ENCODE data around the gene RPS6KC1. TPM values are rescaled to one million over a fixed set of nuclear protein-coding genes. Genes with fewer than 3 reads are reported as not detected.
"Not testable (repeated sequence)": the region's sequence is repeated elsewhere in the genome, so short reads cannot be mapped to it uniquely, and the experiment has no call there.

Gene RPS6KC1
- total RNA-seq, 5 donors from 2014 or later (not counting 1 experiment from before 2014, with no cell fraction given) = 11.0 to 12.8 (median 11.7) TPM

DNA sequence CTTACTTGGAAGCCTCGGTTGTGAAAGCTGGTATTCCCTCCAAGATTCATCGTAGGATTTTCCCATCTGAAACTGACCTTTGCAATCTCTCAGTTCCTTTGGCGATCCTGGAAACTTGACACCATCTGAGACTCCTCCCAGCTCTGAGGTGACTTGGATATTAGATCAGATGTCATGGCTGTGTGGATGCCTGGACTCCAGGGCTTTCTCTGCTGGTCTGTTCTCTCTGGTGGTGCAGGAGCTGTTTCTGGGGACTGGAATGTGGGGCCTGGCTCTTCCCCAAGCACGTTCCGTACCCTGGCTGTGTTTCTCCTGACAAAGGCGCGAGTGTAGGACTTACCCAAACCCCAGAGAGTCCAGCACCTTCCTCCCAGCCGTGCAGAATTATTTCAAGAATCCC, 252.2 kb downstream of the RPS6KC1 start:
- Histone ChIP-seq H3K9me3 (no peaks in the 10 kb centered on the region), H3K27me3 (replicated peaks in 1 of 2; ENCODE audit: control insufficient read depth in 2 of 2, extremely low read depth in 1 of 2, insufficient read depth in 2 of 2, low read length in 1 of 2) (no peaks in the 10 kb centered on the region), H3K4me3 (ENCODE audit: control insufficient read depth in 1 of 2, extremely low read depth in 1 of 2, low read length in 1 of 2) (no peak overlapping the region), H3K4me1 (ENCODE audit: control insufficient read depth in 1 of 2, extremely low read depth in 1 of 2, insufficient read depth in 2 of 2, low read length in 2 of 2) (no peaks in the 10 kb centered on the region), H3K27ac (ENCODE audit: low read length) (no peak overlapping the region), H3K36me3 (ENCODE audit: control insufficient read depth in 2 of 2, extremely low read depth in 1 of 2, insufficient read depth in 1 of 2, low read length in 1 of 2) (no peaks in the 10 kb centered on the region)
- DNase-seq = no peak
- H3K27ac Mint-ChIP-seq = no peak overlapping the region
- no peak overlapping the region for H3K4me3 Mint-ChIP-seq
- CTCF ChIA-PET = no interaction called here
- POLR2A ChIA-PET = no interaction called here
- peaks cover 0 to 5% (median 3%) of the 10 kb centered on the region in 3 donors for H3K9me3 Mint-ChIP-seq
- H3K27me3 Mint-ChIP-seq = no peaks in the 10 kb centered on the region
- H3K36me3 Mint-ChIP-seq = peaks cover under 1% of the 10 kb centered on the region
- ATAC-seq (replicated peaks in 1 of 4) = no peak
- 60% methylated on average over 1 of the region's 8 CpGs for WGBS (ENCODE audit: insufficient coverage)
- H3K4me1 Mint-ChIP-seq = no peaks in the 10 kb centered on the region

GRCh38 chr1:213315571-213315970, 264.5 kb downstream of the RPS6KC1 start:
- no peaks in the 10 kb centered on the region for H3K9me3 ChIP-seq
- ATAC-seq (replicated peaks in 1 of 4) = no peak
- peaks cover 0 to 10% of the 10 kb centered on the region in 2 experiments for H3K27me3 ChIP-seq (replicated peaks in 1 of 2; ENCODE audit: control insufficient read depth in 2 of 2, extremely low read depth in 1 of 2, insufficient read depth in 2 of 2, low read length in 1 of 2)
- Mint-ChIP-seq H3K9me3 (peaks cover 0 to 3% (median 0%) of the 10 kb centered on the region in 3 donors), H3K27ac (no peak overlapping the region), H3K36me3 (no peaks in the 10 kb centered on the region), H3K27me3 (peaks cover 0 to 3% of the 10 kb centered on the region in 2 donors), H3K4me1 (no peaks in the 10 kb centered on the region), H3K4me3 (no peak overlapping the region)
- no peak for DNase-seq
- no peak overlapping the region for H3K27ac ChIP-seq (ENCODE audit: low read length)
- ChIA-PET POLR2A (no interaction called here), CTCF (interaction anchor here in 1 of 2 donors (0.7 kb wide), 1 partner anchor 16 kb away, joined by 3 read pairs; no protein-coding TSS in a partner anchor)
- no peaks in the 10 kb centered on the region for H3K36me3 ChIP-seq (ENCODE audit: control insufficient read depth in 2 of 2, extremely low read depth in 1 of 2, insufficient read depth in 1 of 2, low read length in 1 of 2)
- H3K4me1 ChIP-seq (ENCODE audit: control insufficient read depth in 1 of 2, extremely low read depth in 1 of 2, insufficient read depth in 2 of 2, low read length in 2 of 2) = no peaks in the 10 kb centered on the region
- no CpG with 5 or more reads among the region's 1 CpG for WGBS (ENCODE audit: insufficient coverage)
- no peak overlapping the region for H3K4me3 ChIP-seq (ENCODE audit: control insufficient read depth in 1 of 2, extremely low read depth in 1 of 2, low read length in 1 of 2)

- ATAC-seq (replicated peaks in 1 of 4); H3K9me3 Mint-ChIP-seq; H3K4me3 Mint-ChIP-seq; CTCF ChIA-PET; H3K27me3 Mint-ChIP-seq; POLR2A ChIA-PET; H3K27ac Mint-ChIP-seq; H3K27me3 ChIP-seq (replicated peaks in 1 of 2; ENCODE audit: control insufficient read depth in 2 of 2, extremely low read depth in 1 of 2, insufficient read depth in 2 of 2, low read length in 1 of 2); H3K27ac ChIP-seq (ENCODE audit: low read length); H3K36me3 Mint-ChIP-seq; H3K9me3 ChIP-seq; H3K4me1 Mint-ChIP-seq; H3K4me3 ChIP-seq (ENCODE audit: control insufficient read depth in 1 of 2, extremely low read depth in 1 of 2, low read length in 1 of 2); H3K4me1 ChIP-seq (ENCODE audit: control insufficient read depth in 1 of 2, extremely low read depth in 1 of 2, insufficient read depth in 2 of 2, low read length in 2 of 2); DNase-seq; H3K36me3 ChIP-seq (ENCODE audit: control insufficient read depth in 2 of 2, extremely low read depth in 1 of 2, insufficient read depth in 1 of 2, low read length in 1 of 2): not testable (repeated sequence)
- no CpG with 5 or more reads among the region's 1 CpG for WGBS (ENCODE audit: insufficient coverage)
Measured at GRCh38 chr1:213318458-213318857, 267.4 kb downstream of the RPS6KC1 start.

DNA sequence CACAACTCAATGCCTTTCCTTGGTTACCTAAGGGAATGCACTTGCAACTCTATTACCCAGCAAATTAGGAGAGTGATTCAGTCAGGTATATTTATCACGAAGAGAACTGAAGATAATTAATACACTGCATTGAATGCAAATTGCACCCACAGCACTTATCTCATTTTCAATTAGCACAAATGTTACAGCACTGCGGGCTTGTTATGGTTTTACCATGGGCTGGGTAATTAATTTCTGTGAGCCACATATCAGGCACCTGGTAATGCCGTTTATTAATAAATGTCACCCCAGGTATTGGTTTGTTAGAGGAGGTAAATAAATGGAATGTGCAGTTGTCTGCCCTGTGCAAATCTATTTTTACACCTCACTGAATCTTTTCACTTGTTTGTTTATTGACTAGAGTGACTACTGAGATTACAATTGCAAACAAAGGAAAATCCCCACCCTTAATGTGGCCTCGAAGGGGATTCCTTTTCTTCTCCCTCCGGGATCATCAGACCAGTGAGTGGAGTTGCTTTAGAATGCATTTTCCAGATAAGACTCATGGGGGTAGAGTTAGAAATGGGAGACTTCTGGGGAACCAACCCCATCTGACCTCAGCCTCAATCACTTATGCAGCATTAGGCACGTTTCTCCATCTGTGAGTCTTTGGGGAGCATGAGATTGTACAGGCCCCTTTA, 269.3 kb downstream of the RPS6KC1 start:
- Mint-ChIP-seq H3K4me3 (no peak overlapping the region), H3K36me3 (no peaks in the 10 kb centered on the region), H3K27me3 (peaks cover 0 to 7% of the 10 kb centered on the region in 2 donors), H3K27ac (no peak overlapping the region), H3K4me1 (no peaks in the 10 kb centered on the region), H3K9me3 (peaks cover 0 to 3% (median 0%) of the 10 kb centered on the region in 3 donors)
- CTCF ChIA-PET = no interaction called here
- no peak for ATAC-seq (replicated peaks in 1 of 4)
- no peak for DNase-seq
- WGBS (ENCODE audit: insufficient coverage) = no CpG with 5 or more reads among the region's 6 CpGs
- Histone ChIP-seq H3K4me3 (ENCODE audit: control insufficient read depth in 1 of 2, extremely low read depth in 1 of 2, low read length in 1 of 2) (no peak overlapping the region), H3K27ac (ENCODE audit: low read length) (no peak overlapping the region), H3K27me3 (replicated peaks in 1 of 2; ENCODE audit: control insufficient read depth in 2 of 2, extremely low read depth in 1 of 2, insufficient read depth in 2 of 2, low read length in 1 of 2) (peaks cover 0 to 9% of the 10 kb centered on the region in 2 experiments), H3K36me3 (ENCODE audit: control insufficient read depth in 2 of 2, extremely low read depth in 1 of 2, insufficient read depth in 1 of 2, low read length in 1 of 2) (no peaks in the 10 kb centered on the region), H3K4me1 (ENCODE audit: control insufficient read depth in 1 of 2, extremely low read depth in 1 of 2, insufficient read depth in 2 of 2, low read length in 2 of 2) (no peaks in the 10 kb centered on the region), H3K9me3 (no peaks in the 10 kb centered on the region)
- POLR2A ChIA-PET = no interaction called here

Other genes with a start within 250 kb of the RPS6KC1 start
- gene SPATA45, start 203.6 kb upstream of the RPS6KC1 start, total RNA-seq = under 1 TPM in 1 of 5 donors, not detected in 4; 0.57 TPM
- gene FLVCR1, start 193.0 kb upstream of the RPS6KC1 start, total RNA-seq = 10 to 100 TPM in 2 of 5 donors, 1 to 10 TPM in 3; 8.5 to 10.8 (median 9.5) TPM
- gene VASH2, start 100.7 kb upstream of the RPS6KC1 start, total RNA-seq = under 1 TPM in 4 of 5 donors, not detected in 1; 0.47 to 0.85 (median 0.53) TPM
- gene ANGEL2, start 35.4 kb upstream of the RPS6KC1 start, total RNA-seq = 10 to 100 TPM; 58.2 to 73.8 (median 67.1) TPM